K562 (cell line): ENCODE measurements around the gene HOXA5. TPM values are rescaled to one million over a fixed set of nuclear protein-coding genes. Genes with fewer than 3 reads are reported as not detected.
A peak's percentile ranks its signal among the peaks of the same experiment; 100 is the strongest.

Source experiments
- ATAC-seq: fragments of 200-7000 bp; cut with Tn5 transposase; 3 replicates; pipeline ENCODE4 v1.9.1; 2020; ENCODE audit warnings: moderate library complexity
- BruUV-seq: library from RNA; stranded (reverse); fragments of 400-500 nt; replicated peaks from 2 replicates; lab custom pipeline; 2021; lab: Mats Ljungman, UMichigan
- CTCF ChIA-PET: fragments of 300-600 bp; formaldehyde crosslinking; extraction: SDS; loops from one replicate; lab custom pipeline; 2021; ENCODE audit warnings: low intra/inter-chr PET ratio; lab: Yijun Ruan, JAX
- POLR2A ChIA-PET: fragments of 300-600, 350-650 bp; sonication (Branson Sonifier 250); formaldehyde crosslinking; extraction: SDS; loops from one replicate; lab custom pipeline; 2021; ENCODE audit warnings: antibody characterized with exemption, inconsistent platforms; lab: Yijun Ruan, JAX
- DNase-seq, 4 experiments: peaks; one replicate each; pipeline versions ENCODE4 v3.0.0 to v3.0.0-alpha.2; 2011 to 2018; ENCODE audit warnings: low spot score in 3 of 4, mixed read lengths in 3 of 4; ENCODE audit errors: extremely low read depth in 1 of 4
- FAIRE-seq: peaks from 2 replicates; lab custom pipeline; 2011; peaks lifted over from hg19 to GRCh38; lab: Jason Lieb, UNC
- H2AFZ ChIP-seq: 2 replicates; pipeline ENCODE4 v1.6.0; 2011; ENCODE audit warnings: low read depth, low read length, control low read depth, inconsistent platforms
- H3K27ac ChIP-seq: fragments of 200-600 bp; 3 replicates; pipeline ENCODE4 v1.8.0; 2011; ENCODE audit warnings: low read depth, mild to moderate bottlenecking, control low read depth, inconsistent platforms, low read length, moderate library complexity, mixed read lengths; ENCODE audit errors: extremely low read depth
- H3K27me3 ChIP-seq, 2 experiments: fragments of 300-600 bp in 1 of 2; 2 replicates in 1 of 2; 3 replicates in 1 of 2; pipeline versions ENCODE4 v1.6.0 to v1.8.0; 2011; ENCODE audit warnings: inconsistent platforms in 2 of 2, low read length in 2 of 2, mild to moderate bottlenecking in 1 of 2, mixed read lengths in 1 of 2, moderate library complexity in 1 of 2; ENCODE audit not compliant: control insufficient read depth in 2 of 2, insufficient read depth in 2 of 2
- H3K36me3 ChIP-seq: fragments of 300-600 bp; 3 replicates; pipeline ENCODE4 v1.8.0; 2011; ENCODE audit warnings: mild to moderate bottlenecking, low read length, inconsistent platforms; ENCODE audit not compliant: control insufficient read depth, insufficient read depth
- H3K4me1 ChIP-seq, 2 experiments: fragments of 200-600 bp in 1 of 2; replicated peaks in 1 of 2; 2 replicates in 1 of 2; 3 replicates in 1 of 2; pipeline versions ENCODE4 v1.5.1 to v1.8.0; 2011; ENCODE audit warnings: inconsistent platforms in 2 of 2, low read length in 2 of 2, mild to moderate bottlenecking in 1 of 2, mixed read lengths in 1 of 2, moderate library complexity in 1 of 2; ENCODE audit not compliant: control insufficient read depth in 2 of 2, insufficient read depth in 2 of 2
- H3K4me2 ChIP-seq: 2 replicates; pipeline ENCODE4 v1.6.1; 2011; ENCODE audit warnings: low read length, control low read depth, inconsistent platforms, mixed read lengths; ENCODE audit not compliant: insufficient read depth
- H3K4me3 ChIP-seq: fragments of 200-600 bp; sonication (generic), shearing (Covaris generic); 2 replicates; pipeline ENCODE4 v1.5.1; 2016; ENCODE audit warnings: control low read depth, inconsistent platforms
- H3K79me2 ChIP-seq: fragments of 200-600 bp; 3 replicates; pipeline ENCODE4 v1.8.0; 2011; ENCODE audit warnings: low read length, inconsistent platforms; ENCODE audit not compliant: control insufficient read depth, insufficient read depth
- H3K9ac ChIP-seq, 2 experiments: 2 replicates each; pipeline versions ENCODE4 v1.6.0 to v1.6.1; 2011; ENCODE audit warnings: low read depth in 2 of 2, low read length in 2 of 2, control low read depth in 1 of 2, inconsistent platforms in 1 of 2, mild to moderate bottlenecking in 1 of 2, mixed read lengths in 1 of 2; ENCODE audit not compliant: insufficient read depth in 1 of 2
- H3K9me1 ChIP-seq: one replicate; pipeline ENCODE4 v1.6.0; 2011; ENCODE audit warnings: inconsistent platforms, mild to moderate bottlenecking, low read length, moderate library complexity; ENCODE audit not compliant: control insufficient read depth, insufficient read depth
- H3K9me3 ChIP-seq: replicated peaks from 2 replicates; pipeline ENCODE4 v1.5.1; 2011; ENCODE audit warnings: low read depth, low read length, inconsistent platforms; ENCODE audit not compliant: control insufficient read depth, insufficient read depth
- H4K20me1 ChIP-seq: replicated peaks from 2 replicates; pipeline ENCODE4 v1.6.1; 2011; ENCODE audit warnings: low read length, inconsistent platforms, mixed read lengths; ENCODE audit not compliant: control insufficient read depth, insufficient read depth
- BMI1 ChIP-seq: fragments of 150-350 bp; IDR thresholded peaks from 2 replicates; pipeline ENCODE4 v1.6.1; 2014; ENCODE audit warnings: low read length
- ETV1 ChIP-seq: fragments of 450-650 bp; conservative IDR thresholded peaks from 2 replicates; pipeline ENCODE4 v1.6.1; 2016; ENCODE audit warnings: missing genetic modification characterization, control low read depth, low read depth, missing compliant biosample characterization
- MAFF ChIP-seq: IDR thresholded peaks from 2 replicates; pipeline ENCODE4 v1.6.1; 2012; ENCODE audit warnings: low read length, improper control_type of control experiment
- NCOA6 ChIP-seq: fragments of 450-650 bp; IDR thresholded peaks from 2 replicates; pipeline ENCODE4 v1.6.1; 2017; ENCODE audit warnings: mild to moderate bottlenecking
- PHF20 ChIP-seq: fragments of 450-650 bp; IDR thresholded peaks from 2 replicates; pipeline ENCODE4 v1.6.1; 2018; ENCODE audit not compliant: partially characterized antibody
- PML ChIP-seq: IDR thresholded peaks from 2 replicates; pipeline ENCODE4 v1.6.1; 2012; ENCODE audit warnings: low read length, inconsistent platforms
- RBM17 ChIP-seq: fragments of 200-400 bp; formaldehyde crosslinking; IDR thresholded peaks from 2 replicates; pipeline ENCODE4 v1.6.1; 2017; ENCODE audit warnings: low read depth, mild to moderate bottlenecking, low read length, borderline replicate concordance
- SMARCE1 ChIP-seq: fragments of 450-650 bp; IDR thresholded peaks from 2 replicates; pipeline ENCODE4 v1.7.1; 2016; ENCODE audit warnings: mild to moderate bottlenecking
- U2AF1 ChIP-seq: fragments of 200-400 bp; formaldehyde crosslinking; optimal IDR thresholded peaks from 2 replicates; pipeline ENCODE3; 2017; ENCODE audit warnings: mild to moderate bottlenecking, low read depth, low read length, moderate library complexity
- WGBS: fragments of 100-300 bp; shearing (Covaris generic); methylation state at CpG from one replicate; pipeline ENCODE4 v1.1.6; 2016; ENCODE audit warnings: low coverage, mixed read lengths; ENCODE audit not compliant: insufficient coverage; ENCODE audit errors: missing lambda C conversion rate; 5-methylcytosine and 5-hydroxymethylcytosine counted together
- in situ Hi-C: fragments of 300-500 bp; cut with MboI; formaldehyde crosslinking; loops from 4 replicates; pipeline ENCODE4 v1.15.0; 2018; ENCODE audit warnings: inconsistent platforms, mixed read lengths
- intact Hi-C: fragments of 100-400 bp; cut with micrococcal nuclease; formaldehyde crosslinking; loops from 2 replicates; pipeline ENCODE4 v1.14.2; 2022
- polyA plus RNA-seq, 8 experiments: library from polyadenylated mRNA; depleted of rRNA in 4 of 8; stranded (reverse) in 5 of 8; unstranded in 3 of 8; fragments of >200 nt; fragmentation: Nextera tagmentation in 2 of 8; fragmentation: Illumina TruSeq in 1 of 8; extraction: Ambion mirVana in 2 of 8; extraction: Trizol in 1 of 8; gene quantifications; 2 replicates each; pipeline versions ENCODE4 v1.2.1 to v1.2.3, GENCODE V29; 2011 to 2014; ENCODE audit warnings: inconsistent platforms in 1 of 8, missing spikeins in 1 of 8
- total RNA-seq, 7 experiments: library from RNA; depleted of rRNA in 6 of 7; stranded (reverse); fragments of >200 nt in 6 of 7; fragmentation: Illumina TruSeq in 2 of 7; extraction: Trizol in 2 of 7; gene quantifications; 2 replicates each; pipeline versions ENCODE4 v1.2.1 to v1.2.3, GENCODE V29; 2011 to 2021; ENCODE audit warnings: low replicate concordance in 1 of 7
- TF ChIP-seq, protein P1 (sequence below): fragments of 250-450 bp; sonication (Bioruptor Pico); IDR thresholded peaks from 2 replicates; pipeline ENCODE4 v1.4.0; 2020; ENCODE audit warnings: borderline replicate concordance
- TF ChIP-seq, protein P2 (sequence below): fragments of 250-450 bp; sonication (Bioruptor Pico); IDR thresholded peaks from 2 replicates; pipeline ENCODE4 v1.4.0; 2020; ENCODE audit warnings: mild to moderate bottlenecking, moderate library complexity
- TF ChIP-seq, protein P3 (sequence below): fragments of 250-450 bp; sonication (Bioruptor Pico); IDR thresholded peaks from 2 replicates; pipeline ENCODE4 v1.5.0; 2021; ENCODE audit warnings: mild to moderate bottlenecking, borderline replicate concordance

The HOXA5 gene
- total and polyA plus RNA-seq, 9 of the 15 experiments (the other 6 are each of a cell fraction or from before 2014, with no cell fraction given): 0.13 TPM; not detected in 8

DNA sequence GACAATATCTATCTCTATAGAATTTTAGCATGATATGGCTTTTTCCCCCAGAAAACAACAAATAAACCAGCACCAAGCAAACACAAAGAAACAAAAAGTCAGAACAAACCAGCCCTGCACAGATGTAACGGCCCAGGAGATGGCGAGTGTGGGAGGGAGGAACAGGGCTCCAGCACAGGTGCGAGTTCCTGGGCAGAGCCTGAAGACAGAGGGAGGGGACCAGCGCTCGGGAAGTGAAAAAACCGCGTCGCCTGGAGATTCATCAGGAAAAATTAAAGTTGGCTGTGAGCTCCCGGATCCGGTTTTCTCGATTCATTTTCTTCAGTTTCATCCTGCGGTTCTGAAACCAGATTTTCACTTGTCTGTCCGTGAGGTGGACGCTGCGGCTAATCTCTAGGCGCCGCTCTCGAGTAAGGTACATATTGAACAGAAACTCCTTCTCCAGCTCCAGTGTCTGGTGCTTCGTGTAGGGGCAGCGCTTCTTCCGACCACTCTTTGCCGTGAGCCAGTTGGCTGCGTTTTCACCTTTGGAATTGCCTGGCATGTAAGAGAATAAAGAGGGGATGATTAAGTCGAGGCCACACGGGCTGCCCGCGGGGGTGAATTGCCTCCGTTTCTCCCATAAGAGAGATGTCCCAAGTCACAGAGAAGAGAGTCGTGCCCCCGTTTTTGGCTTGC, 28.3 kb upstream of the HOXA5 start:
- in situ Hi-C loops: loop anchor here (25.0 kb wide), 3 partner anchors 659 to 1284 kb away; no protein-coding TSS in a partner anchor
- intact Hi-C loops: no loop called here
- no TSS peak for BruUV-seq
- Histone ChIP-seq H3K9ac (no peak overlapping the region), H3K79me2 (no peaks in the 10 kb centered on the region), H3K36me3 (no peaks in the 10 kb centered on the region), H2AFZ (no peak overlapping the region), H3K4me3 (no peak overlapping the region), H4K20me1 (no peaks in the 10 kb centered on the region), H3K4me2 (no peak overlapping the region), H3K9me3 (no peaks in the 10 kb centered on the region), H3K27me3 (peaks cover 30 to 73% of the 10 kb centered on the region in 2 experiments), H3K9me1 (no peaks in the 10 kb centered on the region), H3K4me1 (peaks cover 0 to 3% of the 10 kb centered on the region in 2 experiments; a peak in 1 of 5 replicates), H3K27ac (no peak overlapping the region)
- CTCF ChIA-PET: no interaction called here
- no peak for TF ChIP-seq NCOA6
- TF ChIP-seq BMI1: no peak
- no peak for TF ChIP-seq PHF20
- no peak for TF ChIP-seq RBM17
- TF ChIP-seq, protein P1, sequence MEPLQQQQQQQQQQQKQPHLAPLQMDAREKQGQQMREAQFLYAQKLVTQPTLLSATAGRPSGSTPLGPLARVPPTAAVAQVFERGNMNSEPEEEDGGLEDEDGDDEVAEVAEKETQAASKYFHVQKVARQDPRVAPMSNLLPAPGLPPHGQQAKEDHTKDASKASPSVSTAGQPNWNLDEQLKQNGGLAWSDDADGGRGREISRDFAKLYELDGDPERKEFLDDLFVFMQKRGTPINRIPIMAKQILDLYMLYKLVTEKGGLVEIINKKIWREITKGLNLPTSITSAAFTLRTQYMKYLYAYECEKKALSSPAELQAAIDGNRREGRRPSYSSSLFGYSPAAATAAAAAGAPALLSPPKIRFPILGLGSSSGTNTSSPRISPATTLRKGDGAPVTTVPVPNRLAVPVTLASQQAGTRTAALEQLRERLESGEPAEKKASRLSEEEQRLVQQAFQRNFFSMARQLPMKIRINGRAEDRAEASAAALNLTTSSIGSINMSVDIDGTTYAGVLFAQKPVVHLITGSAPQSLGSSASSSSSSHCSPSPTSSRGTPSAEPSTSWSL (CRISPR knock-in tag): no peak
- TF ChIP-seq, protein P2, sequence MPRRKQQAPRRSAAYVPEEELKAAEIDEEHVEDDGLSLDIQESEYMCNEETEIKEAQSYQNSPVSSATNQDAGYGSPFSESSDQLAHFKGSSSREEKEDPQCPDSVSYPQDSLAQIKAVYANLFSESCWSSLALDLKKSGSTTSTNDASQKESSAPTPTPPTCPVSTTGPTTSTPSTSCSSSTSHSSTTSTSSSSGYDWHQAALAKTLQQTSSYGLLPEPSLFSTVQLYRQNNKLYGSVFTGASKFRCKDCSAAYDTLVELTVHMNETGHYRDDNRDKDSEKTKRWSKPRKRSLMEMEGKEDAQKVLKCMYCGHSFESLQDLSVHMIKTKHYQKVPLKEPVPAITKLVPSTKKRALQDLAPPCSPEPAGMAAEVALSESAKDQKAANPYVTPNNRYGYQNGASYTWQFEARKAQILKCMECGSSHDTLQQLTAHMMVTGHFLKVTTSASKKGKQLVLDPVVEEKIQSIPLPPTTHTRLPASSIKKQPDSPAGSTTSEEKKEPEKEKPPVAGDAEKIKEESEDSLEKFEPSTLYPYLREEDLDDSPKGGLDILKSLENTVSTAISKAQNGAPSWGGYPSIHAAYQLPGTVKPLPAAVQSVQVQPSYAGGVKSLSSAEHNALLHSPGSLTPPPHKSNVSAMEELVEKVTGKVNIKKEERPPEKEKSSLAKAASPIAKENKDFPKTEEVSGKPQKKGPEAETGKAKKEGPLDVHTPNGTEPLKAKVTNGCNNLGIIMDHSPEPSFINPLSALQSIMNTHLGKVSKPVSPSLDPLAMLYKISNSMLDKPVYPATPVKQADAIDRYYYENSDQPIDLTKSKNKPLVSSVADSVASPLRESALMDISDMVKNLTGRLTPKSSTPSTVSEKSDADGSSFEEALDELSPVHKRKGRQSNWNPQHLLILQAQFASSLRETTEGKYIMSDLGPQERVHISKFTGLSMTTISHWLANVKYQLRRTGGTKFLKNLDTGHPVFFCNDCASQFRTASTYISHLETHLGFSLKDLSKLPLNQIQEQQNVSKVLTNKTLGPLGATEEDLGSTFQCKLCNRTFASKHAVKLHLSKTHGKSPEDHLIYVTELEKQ (CRISPR knock-in tag): no peak
- TF ChIP-seq SMARCE1: no peak
- no peak for TF ChIP-seq PML
- no peak for TF ChIP-seq U2AF1
- TF ChIP-seq ETV1 (tag): no peak
- TF ChIP-seq, protein P3, sequence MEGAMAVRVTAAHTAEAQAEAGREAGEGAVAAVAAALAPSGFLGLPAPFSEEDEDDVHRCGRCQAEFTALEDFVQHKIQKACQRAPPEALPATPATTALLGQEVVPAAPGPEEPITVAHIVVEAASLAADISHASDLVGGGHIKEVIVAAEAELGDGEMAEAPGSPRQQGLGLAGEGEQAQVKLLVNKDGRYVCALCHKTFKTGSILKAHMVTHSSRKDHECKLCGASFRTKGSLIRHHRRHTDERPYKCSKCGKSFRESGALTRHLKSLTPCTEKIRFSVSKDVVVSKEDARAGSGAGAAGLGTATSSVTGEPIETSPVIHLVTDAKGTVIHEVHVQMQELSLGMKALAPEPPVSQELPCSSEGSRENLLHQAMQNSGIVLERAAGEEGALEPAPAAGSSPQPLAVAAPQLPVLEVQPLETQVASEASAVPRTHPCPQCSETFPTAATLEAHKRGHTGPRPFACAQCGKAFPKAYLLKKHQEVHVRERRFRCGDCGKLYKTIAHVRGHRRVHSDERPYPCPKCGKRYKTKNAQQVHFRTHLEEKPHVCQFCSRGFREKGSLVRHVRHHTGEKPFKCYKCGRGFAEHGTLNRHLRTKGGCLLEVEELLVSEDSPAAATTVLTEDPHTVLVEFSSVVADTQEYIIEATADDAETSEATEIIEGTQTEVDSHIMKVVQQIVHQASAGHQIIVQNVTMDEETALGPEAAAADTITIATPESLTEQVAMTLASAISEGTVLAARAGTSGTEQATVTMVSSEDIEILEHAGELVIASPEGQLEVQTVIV (CRISPR knock-in tag): no peak
- TF ChIP-seq MAFF: no peak
- POLR2A ChIA-PET: no interaction called here
- 8% methylated on average over 30 of the region's 30 CpGs for WGBS
- FAIRE-seq: no peak
- DNase-seq: no peak
- ATAC-seq: peak; percentile 39; the same call in 1 of the 3 replicates
